GM12878 (cell line): ENCODE results near the gene PRDM16.

Experiments
- BRCA1 ChIP-seq: IDR thresholded peaks from 2 replicates; pipeline ENCODE4 v1.6.1; 2011; ENCODE audit warnings: low read depth, low read length, improper control_type of control experiment
- EZH2 ChIP-seq: IDR thresholded peaks from 2 replicates; pipeline ENCODE4 v1.6.1; 2012; ENCODE audit warnings: low read depth, mild to moderate bottlenecking, control low read depth, inconsistent platforms, low read length, borderline replicate concordance; ENCODE audit not compliant: control insufficient read depth
- GABPA ChIP-seq: IDR thresholded peaks from 2 replicates; pipeline ENCODE4 v1.6.1; 2014; ENCODE audit warnings: antibody characterized with exemption, low read depth, mild to moderate bottlenecking, inconsistent platforms
- HDAC6 ChIP-seq: fragments of 200-600 bp; sonication (generic); IDR thresholded peaks from one replicate; pipeline ENCODE4 v1.8.0; 2017; ENCODE audit warnings: antibody characterized with exemption; ENCODE audit not compliant: unreplicated experiment
- IRF5 ChIP-seq: fragments of 450-650 bp; IDR thresholded peaks from 2 replicates; pipeline ENCODE4 v1.6.1; 2017; ENCODE audit warnings: borderline replicate concordance
- JUNB ChIP-seq: IDR thresholded peaks from 2 replicates; pipeline ENCODE4 v1.6.1; 2016; ENCODE audit warnings: antibody characterized with exemption, mild to moderate bottlenecking
- MYC ChIP-seq: IDR thresholded peaks from 2 replicates; pipeline ENCODE4 v1.6.1; 2011; ENCODE audit warnings: mild to moderate bottlenecking, low read length, moderate library complexity, inconsistent platforms; ENCODE audit not compliant: insufficient read depth, insufficient replicate concordance, insufficient read length, severe bottlenecking
- NR2C2 ChIP-seq: IDR thresholded peaks from 2 replicates; pipeline ENCODE4 v1.6.1; 2011; ENCODE audit warnings: borderline replicate concordance, low read depth; ENCODE audit not compliant: control insufficient read depth, insufficient read length
- POLR2A ChIP-seq: IDR thresholded peaks from 2 replicates; pipeline ENCODE4 v1.6.1; 2011; ENCODE audit warnings: low read depth, mild to moderate bottlenecking, low read length
- RELA ChIP-seq: fragments of 450-650 bp; IDR thresholded peaks from 2 replicates; pipeline ENCODE4 v1.8.0; 2014; ENCODE audit warnings: borderline replicate concordance; ENCODE audit not compliant: partially characterized antibody
- TF ChIP-seq, protein P1 (sequence below): fragments of 150-350 bp; IDR thresholded peaks from 2 replicates; pipeline ENCODE4 v1.6.1; 2016; ENCODE audit warnings: low read depth, low read length

- no peak for TF ChIP-seq POLR2A
- TF ChIP-seq RELA = no peak
- no peak for TF ChIP-seq BRCA1
- TF ChIP-seq HDAC6 = no peak
- TF ChIP-seq EZH2 = no peak
- TF ChIP-seq IRF5 = no peak
- TF ChIP-seq GABPA = no peak
- TF ChIP-seq NR2C2 = no peak
- TF ChIP-seq, protein P1, sequence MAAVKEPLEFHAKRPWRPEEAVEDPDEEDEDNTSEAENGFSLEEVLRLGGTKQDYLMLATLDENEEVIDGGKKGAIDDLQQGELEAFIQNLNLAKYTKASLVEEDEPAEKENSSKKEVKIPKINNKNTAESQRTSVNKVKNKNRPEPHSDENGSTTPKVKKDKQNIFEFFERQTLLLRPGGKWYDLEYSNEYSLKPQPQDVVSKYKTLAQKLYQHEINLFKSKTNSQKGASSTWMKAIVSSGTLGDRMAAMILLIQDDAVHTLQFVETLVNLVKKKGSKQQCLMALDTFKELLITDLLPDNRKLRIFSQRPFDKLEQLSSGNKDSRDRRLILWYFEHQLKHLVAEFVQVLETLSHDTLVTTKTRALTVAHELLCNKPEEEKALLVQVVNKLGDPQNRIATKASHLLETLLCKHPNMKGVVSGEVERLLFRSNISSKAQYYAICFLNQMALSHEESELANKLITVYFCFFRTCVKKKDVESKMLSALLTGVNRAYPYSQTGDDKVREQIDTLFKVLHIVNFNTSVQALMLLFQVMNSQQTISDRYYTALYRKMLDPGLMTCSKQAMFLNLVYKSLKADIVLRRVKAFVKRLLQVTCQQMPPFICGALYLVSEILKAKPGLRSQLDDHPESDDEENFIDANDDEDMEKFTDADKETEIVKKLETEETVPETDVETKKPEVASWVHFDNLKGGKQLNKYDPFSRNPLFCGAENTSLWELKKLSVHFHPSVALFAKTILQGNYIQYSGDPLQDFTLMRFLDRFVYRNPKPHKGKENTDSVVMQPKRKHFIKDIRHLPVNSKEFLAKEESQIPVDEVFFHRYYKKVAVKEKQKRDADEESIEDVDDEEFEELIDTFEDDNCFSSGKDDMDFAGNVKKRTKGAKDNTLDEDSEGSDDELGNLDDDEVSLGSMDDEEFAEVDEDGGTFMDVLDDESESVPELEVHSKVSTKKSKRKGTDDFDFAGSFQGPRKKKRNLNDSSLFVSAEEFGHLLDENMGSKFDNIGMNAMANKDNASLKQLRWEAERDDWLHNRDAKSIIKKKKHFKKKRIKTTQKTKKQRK = no peak
- TF ChIP-seq MYC = no peak
- TF ChIP-seq JUNB = no peak
Measured at GRCh38 chr1:3319874-3320245, 250.9 kb downstream of the PRDM16 start.
